Activated CD8-positive, alpha-beta memory T cell treated with anti-CD3 and anti-CD28 coated beads, Interleukin-2, amount 50 U/mL, for 24 hours (primary cell): ENCODE measurements around the gene INTS13.
"Not testable (repeated sequence)": the region's sequence is repeated elsewhere in the genome, so short reads cannot be mapped to it uniquely, and the experiment has no call there.

Experiments used
- DNase-seq: peaks from one replicate; pipeline ENCODE4 v3.0.0-alpha.2; 2020; ENCODE audit errors: extremely low read depth

Gene INTS13

GRCh38 chr12:26937863-26938700, at the start of gene INTS13, which contains the start of gene FGFR1OP2:
Gene INTS13, minus strand, starts transcription at chr12:26937981. Its CDS starts 1,178 bp downstream, at chr12:26936803.
Gene FGFR1OP2, plus strand, starts transcription at chr12:26938470. Its CDS starts 15,689 bp downstream, at chr12:26954159.
- DNase-seq, result peak; percentile 94

- DNase-seq, result no peak
Observed at GRCh38 chr12:26982866-26983265, 45.1 kb upstream of the INTS13 start.

GRCh38 chr12:26979733-26980132, 42.0 kb upstream of the INTS13 start:
- DNase-seq, result no peak

GRCh38 chr12:26978801-26979200, 41.0 kb upstream of the INTS13 start:
- no peak for DNase-seq

GRCh38 chr12:26976687-26977086, 38.9 kb upstream of the INTS13 start:
- DNase-seq, result no peak

GRCh38 chr12:26971963-26972362, 34.2 kb upstream of the INTS13 start:
- peak; percentile 27 for DNase-seq

- DNase-seq, result no peak
Observed at GRCh38 chr12:26970136-26970535, 32.4 kb upstream of the INTS13 start.

GRCh38 chr12:26966842-26967241, 29.1 kb upstream of the INTS13 start:
- DNase-seq, result no peak

- no peak for DNase-seq
Observed at GRCh38 chr12:26963413-26963812, 25.6 kb upstream of the INTS13 start.

- no peak for DNase-seq
Observed at GRCh38 chr12:26961803-26962202, 24.0 kb upstream of the INTS13 start.

GRCh38 chr12:26961391-26961790, 23.6 kb upstream of the INTS13 start:
- not testable (repeated sequence) for DNase-seq

- DNase-seq, result no peak
Observed at GRCh38 chr12:26954027-26954426, 16.2 kb upstream of the INTS13 start.

GRCh38 chr12:26953447-26953846, 15.7 kb upstream of the INTS13 start:
- no peak for DNase-seq

- DNase-seq, result no peak
Observed at GRCh38 chr12:26948309-26948708, 10.5 kb upstream of the INTS13 start.

- DNase-seq, result no peak
Observed at GRCh38 chr12:26941215-26941594, 3.4 kb upstream of the INTS13 start.

- no peak for DNase-seq
Observed at GRCh38 chr12:26940516-26941214, 2.9 kb upstream of the INTS13 start.

- no peak for DNase-seq
Observed at GRCh38 chr12:26939953-26940352, 2.2 kb upstream of the INTS13 start.

- DNase-seq, result no peak
Observed at GRCh38 chr12:26939192-26939832, 1.5 kb upstream of the INTS13 start.

GRCh38 chr12:26938701-26939062, 901 bp upstream of the INTS13 start:
- DNase-seq, result no peak

GRCh38 chr12:26937443-26937862, 328 bp downstream of the INTS13 start:
- DNase-seq, result no peak

GRCh38 chr12:26936559-26937442, 980 bp downstream of the INTS13 start:
- no peak for DNase-seq
